Smooth muscle cell (in vitro differentiated cells): ENCODE results near the gene OSBPL2. TPM values are rescaled to one million over a fixed set of nuclear protein-coding genes. Genes with fewer than 3 reads are reported as not detected.

ENCODE experiments used
- DNase-seq: peaks from one replicate; lab custom pipeline; 2025; ENCODE audit not compliant: unreplicated experiment; lab: John Stamatoyannopoulos, UW
- H2AFZ ChIP-seq: fragments of 200-600 bp; sonication (generic); 2 replicates; pipeline ENCODE4 v1.6.0; 2016; ENCODE audit warnings: antibody characterized with exemption, low read depth, mild to moderate bottlenecking
- H3F3A ChIP-seq: fragments of 200-600 bp; sonication (generic); 2 replicates; pipeline ENCODE4 v1.6.0; 2017; ENCODE audit warnings: antibody characterized with exemption, low read depth
- H3K27ac ChIP-seq: fragments of 200-600 bp; sonication (generic); 2 replicates; pipeline ENCODE4 v1.5.1; 2016; ENCODE audit warnings: low read depth, mild to moderate bottlenecking
- H3K27me3 ChIP-seq: fragments of 200-600 bp; sonication (generic); 2 replicates; pipeline ENCODE4 v1.6.1; 2016; ENCODE audit warnings: low read depth, mild to moderate bottlenecking
- H3K36me3 ChIP-seq: fragments of 200-600 bp; sonication (generic); 2 replicates; pipeline ENCODE4 v1.5.1; 2016; ENCODE audit warnings: low read depth
- H3K4me1 ChIP-seq: fragments of 200-600 bp; sonication (generic); 2 replicates; pipeline ENCODE4 v1.5.1; 2016; ENCODE audit warnings: low read depth
- H3K4me2 ChIP-seq: fragments of 200-600 bp; sonication (generic); 2 replicates; pipeline ENCODE4 v1.6.0; 2016; ENCODE audit warnings: mild to moderate bottlenecking
- H3K4me3 ChIP-seq: fragments of 200-600 bp; sonication (generic); 2 replicates; pipeline ENCODE4 v1.5.1; 2016; ENCODE audit warnings: mild to moderate bottlenecking
- H3K79me2 ChIP-seq: fragments of 200-600 bp; sonication (generic); 2 replicates; pipeline ENCODE4 v1.6.0; 2016; ENCODE audit warnings: low read depth, mild to moderate bottlenecking
- H3K9ac ChIP-seq: fragments of 200-600 bp; sonication (generic); 2 replicates; pipeline ENCODE4 v1.6.0; 2016; ENCODE audit warnings: low read depth
- H3K9me3 ChIP-seq: fragments of 200-600 bp; sonication (generic); replicated peaks from 2 replicates; pipeline ENCODE4 v1.5.1; 2016; ENCODE audit warnings: low read depth
- H4K20me1 ChIP-seq: fragments of 200-600 bp; sonication (generic); 2 replicates; pipeline ENCODE4 v1.6.0; 2016; ENCODE audit warnings: low read depth
- WGBS: methylation state at CpG from one replicate; pipeline ENCODE4 v1.1.7; 2016; ENCODE audit warnings: low lambda C conversion rate; 5-methylcytosine and 5-hydroxymethylcytosine counted together
- polyA plus RNA-seq: library from polyadenylated mRNA; unstranded; fragments of >200 nt; fragmentation: Nextera tagmentation; extraction: Ambion mirVana; gene quantifications from 2 replicates; pipeline ENCODE4 v1.2.1, GENCODE V29; 2016
- total RNA-seq: library from RNA; depleted of rRNA; stranded (reverse); fragments of >200 nt; gene quantifications from 2 replicates; pipeline ENCODE4 v1.2.3, GENCODE V29; 2014
- TF ChIP-seq, protein P1 (sequence below): fragments of 200-600 bp; sonication (generic); IDR thresholded peaks from 2 replicates; pipeline ENCODE4 v1.5.1; 2017; ENCODE audit warnings: borderline replicate concordance, mild to moderate bottlenecking, antibody characterized with exemption; ENCODE audit not compliant: insufficient read depth, poor library complexity, severe bottlenecking

Gene OSBPL2
- total and polyA plus RNA-seq, 2 experiments from 2014 or later = 34.3 to 37.0 TPM

DNA sequence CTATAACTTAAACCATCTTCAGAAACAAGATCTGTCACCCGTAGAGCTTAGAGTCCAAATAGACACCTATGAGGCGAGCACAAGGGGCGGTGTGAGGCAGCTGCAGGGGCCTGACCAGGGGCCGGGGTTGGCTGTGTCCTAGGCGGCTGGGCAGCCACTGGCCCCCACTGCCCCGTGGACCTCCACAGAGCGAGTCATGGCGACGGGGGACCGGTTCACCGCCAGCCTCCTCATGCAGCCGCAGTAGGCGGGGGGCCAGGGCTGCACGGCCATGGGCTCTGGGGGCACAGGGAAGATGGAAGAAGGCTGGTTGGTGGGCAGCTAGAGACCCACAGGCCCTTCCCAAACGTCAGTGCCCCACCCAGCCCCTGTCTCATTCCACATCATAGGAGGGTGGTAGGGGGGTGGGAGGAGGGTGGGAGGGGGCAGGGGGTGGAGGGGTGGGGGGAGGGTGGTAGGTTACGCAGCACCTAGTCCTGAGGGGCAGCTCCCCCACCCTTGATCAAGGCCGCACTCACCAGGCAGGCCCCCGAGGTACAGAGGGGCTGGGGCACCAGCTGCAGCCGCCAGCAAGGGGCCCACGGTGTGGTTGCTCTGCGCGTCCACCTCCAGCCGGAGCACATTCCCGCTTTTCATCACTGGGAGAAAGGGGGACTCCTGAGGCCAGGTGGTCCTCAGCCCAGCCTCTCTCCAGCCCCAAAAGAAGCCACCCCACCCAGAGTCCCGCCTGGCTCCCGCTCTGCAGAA lies 71.0 kb downstream of the OSBPL2 start:
- Histone ChIP-seq H3K4me2 (no peak overlapping the region), H3K36me3 (no peaks in the 10 kb centered on the region), H3F3A (no peaks in the 10 kb centered on the region), H2AFZ (no peak overlapping the region), H3K27me3 (no peaks in the 10 kb centered on the region), H3K27ac (no peak overlapping the region), H3K4me1 (peaks cover 4% of the 10 kb centered on the region), H3K9me3 (no peaks in the 10 kb centered on the region), H4K20me1 (peaks cover 32% of the 10 kb centered on the region), H3K79me2 (peaks cover 22% of the 10 kb centered on the region), H3K9ac (no peak overlapping the region), H3K4me3 (no peak overlapping the region)
- WGBS = 94% methylated on average over 19 of the region's 26 CpGs
- TF ChIP-seq, protein P1, sequence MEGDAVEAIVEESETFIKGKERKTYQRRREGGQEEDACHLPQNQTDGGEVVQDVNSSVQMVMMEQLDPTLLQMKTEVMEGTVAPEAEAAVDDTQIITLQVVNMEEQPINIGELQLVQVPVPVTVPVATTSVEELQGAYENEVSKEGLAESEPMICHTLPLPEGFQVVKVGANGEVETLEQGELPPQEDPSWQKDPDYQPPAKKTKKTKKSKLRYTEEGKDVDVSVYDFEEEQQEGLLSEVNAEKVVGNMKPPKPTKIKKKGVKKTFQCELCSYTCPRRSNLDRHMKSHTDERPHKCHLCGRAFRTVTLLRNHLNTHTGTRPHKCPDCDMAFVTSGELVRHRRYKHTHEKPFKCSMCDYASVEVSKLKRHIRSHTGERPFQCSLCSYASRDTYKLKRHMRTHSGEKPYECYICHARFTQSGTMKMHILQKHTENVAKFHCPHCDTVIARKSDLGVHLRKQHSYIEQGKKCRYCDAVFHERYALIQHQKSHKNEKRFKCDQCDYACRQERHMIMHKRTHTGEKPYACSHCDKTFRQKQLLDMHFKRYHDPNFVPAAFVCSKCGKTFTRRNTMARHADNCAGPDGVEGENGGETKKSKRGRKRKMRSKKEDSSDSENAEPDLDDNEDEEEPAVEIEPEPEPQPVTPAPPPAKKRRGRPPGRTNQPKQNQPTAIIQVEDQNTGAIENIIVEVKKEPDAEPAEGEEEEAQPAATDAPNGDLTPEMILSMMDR = no peak
- no peak for DNase-seq

DNA sequence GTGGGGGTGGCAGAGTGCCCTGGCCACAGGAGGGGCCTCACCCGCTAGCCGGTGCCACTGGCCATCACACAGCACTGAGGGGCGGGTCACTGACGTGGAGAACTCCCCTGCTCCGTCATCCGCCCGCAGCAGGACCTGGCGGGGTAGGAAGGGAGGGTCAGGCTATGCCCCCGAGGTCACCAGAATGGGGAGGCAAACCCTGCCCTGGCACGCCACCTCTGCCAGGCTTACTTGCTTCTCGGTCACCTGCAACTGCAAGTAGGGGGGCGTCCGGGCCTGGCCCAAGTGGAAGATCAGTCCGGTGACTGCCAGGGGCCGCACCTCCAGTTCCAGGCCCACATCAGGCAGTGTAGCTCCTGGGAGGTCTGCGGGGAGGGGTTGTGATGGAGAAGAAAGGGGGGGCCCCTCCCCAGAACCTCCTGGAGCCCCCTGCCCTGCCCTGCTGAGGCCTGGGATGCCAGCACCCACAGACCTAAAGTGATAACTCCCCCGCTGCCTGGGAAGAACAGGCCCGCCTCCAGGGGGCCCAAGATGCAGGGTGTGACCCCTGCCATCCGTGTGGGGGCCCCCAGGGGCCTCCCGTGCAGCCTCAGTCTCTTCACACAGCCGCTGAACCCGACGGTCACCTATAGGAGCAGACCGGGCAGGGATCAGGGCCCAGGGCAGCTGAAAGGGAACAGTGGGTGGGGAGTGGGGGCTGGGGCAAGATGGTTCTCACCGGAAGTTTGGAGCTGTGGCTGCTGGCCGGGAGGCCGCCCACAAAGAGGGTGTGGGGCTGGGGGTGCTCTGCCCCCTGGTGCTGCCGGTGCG lies 71.8 kb downstream of the OSBPL2 start:
- no peaks in the 10 kb centered on the region for H3K4me1 ChIP-seq
- H3K27me3 ChIP-seq = no peaks in the 10 kb centered on the region
- no peaks in the 10 kb centered on the region for H3K36me3 ChIP-seq
- no peak overlapping the region for H2AFZ ChIP-seq
- TF ChIP-seq, protein P1 = no peak
- no peaks in the 10 kb centered on the region for H3F3A ChIP-seq
- no peaks in the 10 kb centered on the region for H3K9me3 ChIP-seq
- H3K4me2 ChIP-seq = no peak overlapping the region
- no peak overlapping the region for H3K9ac ChIP-seq
- H4K20me1 ChIP-seq = peaks cover 24% of the 10 kb centered on the region
- 90% methylated on average over 28 of the region's 29 CpGs for WGBS
- DNase-seq = no peak
- no peak overlapping the region for H3K27ac ChIP-seq
- H3K79me2 ChIP-seq = peaks cover 14% of the 10 kb centered on the region
- no peak overlapping the region for H3K4me3 ChIP-seq

DNA sequence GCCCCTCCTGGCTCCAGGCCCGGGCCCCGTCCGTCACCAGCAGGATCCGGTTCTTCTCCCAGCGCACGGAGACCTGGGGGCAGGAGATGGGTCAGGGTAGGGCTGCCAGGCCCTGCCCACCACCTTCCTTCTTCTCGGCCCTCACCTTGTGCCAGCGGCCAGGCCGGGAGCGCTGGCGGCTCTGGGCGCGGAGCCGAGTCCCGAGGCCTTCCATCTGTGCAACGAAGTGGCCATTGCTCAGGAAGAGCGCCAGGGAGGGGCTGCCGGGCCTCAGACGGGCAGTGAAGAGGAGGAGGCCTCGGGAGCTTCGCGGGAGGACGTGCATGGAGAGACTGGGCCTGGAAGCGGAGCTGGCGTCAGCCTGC lies 72.4 kb downstream of the OSBPL2 start:
- no peak overlapping the region for H3K4me2 ChIP-seq
- no peak overlapping the region for H3K27ac ChIP-seq
- no peak overlapping the region for H2AFZ ChIP-seq
- H3K36me3 ChIP-seq = no peaks in the 10 kb centered on the region
- no peaks in the 10 kb centered on the region for H3K9me3 ChIP-seq
- H3K4me3 ChIP-seq = no peak overlapping the region
- no peaks in the 10 kb centered on the region for H3K27me3 ChIP-seq
- DNase-seq = no peak
- H3K79me2 ChIP-seq = peaks cover 8% of the 10 kb centered on the region
- H4K20me1 ChIP-seq = peaks cover 18% of the 10 kb centered on the region
- TF ChIP-seq, protein P1 = no peak
- H3F3A ChIP-seq = no peaks in the 10 kb centered on the region
- no peaks in the 10 kb centered on the region for H3K4me1 ChIP-seq
- 96% methylated on average over 25 of the region's 25 CpGs for WGBS
- no peak overlapping the region for H3K9ac ChIP-seq
